Brain microvascular endothelial cell (primary cell): Measurements from ENCODE around the gene AK9.

Experiments used
- DNase-seq: peaks from one replicate; pipeline ENCODE4 v3.0.0-alpha.2; 2020
- H3K27ac ChIP-seq: fragments of 250-450 bp; sonication (Bioruptor Pico); 2 replicates; pipeline ENCODE4 v1.5.1; 2020; ENCODE audit warnings: mild to moderate bottlenecking, moderate library complexity
- H3K27me3 ChIP-seq: fragments of 250-450 bp; sonication (Bioruptor Pico); replicated peaks from 2 replicates; pipeline ENCODE4 v1.5.1; 2020; ENCODE audit warnings: mild to moderate bottlenecking
- H3K36me3 ChIP-seq: fragments of 250-450 bp; sonication (Bioruptor Pico); replicated peaks from 2 replicates; pipeline ENCODE4 v1.5.1; 2020; ENCODE audit warnings: mild to moderate bottlenecking
- H3K4me3 ChIP-seq: 2 replicates; pipeline ENCODE4 v1.5.1; 2011; ENCODE audit warnings: low read depth, mild to moderate bottlenecking, control low read depth, low read length, moderate library complexity
- in situ Hi-C: cut with HindIII; loops from 2 replicates; pipeline ENCODE4 v1.10.0; 2017; ENCODE audit warnings: low sequenced_read_pairs, low pct_ligation_motif_present
- TF ChIP-seq, protein P1 (sequence below): IDR thresholded peaks from 2 replicates; pipeline ENCODE4 v1.5.1; 2011; ENCODE audit warnings: low read depth, mild to moderate bottlenecking, moderate library complexity, low read length, control low read depth, inconsistent platforms; ENCODE audit errors: missing control alignments

Gene AK9

DNA sequence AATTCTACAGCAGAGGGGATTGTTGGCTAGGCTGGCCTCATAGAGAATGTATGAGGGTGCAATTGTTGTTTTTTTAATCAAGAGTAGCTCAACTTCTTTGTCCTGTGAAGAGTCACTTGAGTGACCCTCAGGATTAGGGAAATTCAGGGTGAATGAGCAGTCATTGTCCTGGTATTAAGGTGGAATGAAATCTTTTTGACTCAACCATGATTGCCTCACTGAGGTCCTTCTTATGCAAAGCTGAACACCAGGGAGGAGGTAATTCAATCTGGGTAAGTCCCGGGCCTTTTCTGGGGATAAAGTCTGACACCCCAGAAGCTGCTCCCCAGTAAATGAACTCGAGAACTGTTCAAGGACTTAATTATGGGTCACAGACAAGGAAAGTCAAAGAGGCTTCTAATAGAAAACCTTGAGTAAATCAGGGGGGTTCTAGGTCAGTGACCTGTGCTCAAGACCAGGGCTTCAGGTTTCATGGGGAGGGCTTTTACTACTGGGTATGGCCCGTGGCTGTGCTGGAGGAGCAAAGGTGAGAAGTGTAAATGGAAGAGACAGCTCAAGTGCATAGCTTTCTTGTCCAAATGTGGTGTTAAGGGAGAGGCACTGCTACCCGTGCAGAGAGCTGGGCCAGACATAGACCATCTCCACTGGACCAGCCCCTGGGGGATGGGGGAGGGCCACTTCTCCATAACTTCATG, 182.7 kb downstream of the AK9 start:
- Histone ChIP-seq H3K4me3 (no peak overlapping the region), H3K27ac (no peak overlapping the region), H3K36me3 (no peaks in the 10 kb centered on the region), H3K27me3 (no peaks in the 10 kb centered on the region)
- in situ Hi-C loops: no loop called here
- TF ChIP-seq, protein P1, sequence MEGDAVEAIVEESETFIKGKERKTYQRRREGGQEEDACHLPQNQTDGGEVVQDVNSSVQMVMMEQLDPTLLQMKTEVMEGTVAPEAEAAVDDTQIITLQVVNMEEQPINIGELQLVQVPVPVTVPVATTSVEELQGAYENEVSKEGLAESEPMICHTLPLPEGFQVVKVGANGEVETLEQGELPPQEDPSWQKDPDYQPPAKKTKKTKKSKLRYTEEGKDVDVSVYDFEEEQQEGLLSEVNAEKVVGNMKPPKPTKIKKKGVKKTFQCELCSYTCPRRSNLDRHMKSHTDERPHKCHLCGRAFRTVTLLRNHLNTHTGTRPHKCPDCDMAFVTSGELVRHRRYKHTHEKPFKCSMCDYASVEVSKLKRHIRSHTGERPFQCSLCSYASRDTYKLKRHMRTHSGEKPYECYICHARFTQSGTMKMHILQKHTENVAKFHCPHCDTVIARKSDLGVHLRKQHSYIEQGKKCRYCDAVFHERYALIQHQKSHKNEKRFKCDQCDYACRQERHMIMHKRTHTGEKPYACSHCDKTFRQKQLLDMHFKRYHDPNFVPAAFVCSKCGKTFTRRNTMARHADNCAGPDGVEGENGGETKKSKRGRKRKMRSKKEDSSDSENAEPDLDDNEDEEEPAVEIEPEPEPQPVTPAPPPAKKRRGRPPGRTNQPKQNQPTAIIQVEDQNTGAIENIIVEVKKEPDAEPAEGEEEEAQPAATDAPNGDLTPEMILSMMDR: no peak
- no peak for DNase-seq

DNA sequence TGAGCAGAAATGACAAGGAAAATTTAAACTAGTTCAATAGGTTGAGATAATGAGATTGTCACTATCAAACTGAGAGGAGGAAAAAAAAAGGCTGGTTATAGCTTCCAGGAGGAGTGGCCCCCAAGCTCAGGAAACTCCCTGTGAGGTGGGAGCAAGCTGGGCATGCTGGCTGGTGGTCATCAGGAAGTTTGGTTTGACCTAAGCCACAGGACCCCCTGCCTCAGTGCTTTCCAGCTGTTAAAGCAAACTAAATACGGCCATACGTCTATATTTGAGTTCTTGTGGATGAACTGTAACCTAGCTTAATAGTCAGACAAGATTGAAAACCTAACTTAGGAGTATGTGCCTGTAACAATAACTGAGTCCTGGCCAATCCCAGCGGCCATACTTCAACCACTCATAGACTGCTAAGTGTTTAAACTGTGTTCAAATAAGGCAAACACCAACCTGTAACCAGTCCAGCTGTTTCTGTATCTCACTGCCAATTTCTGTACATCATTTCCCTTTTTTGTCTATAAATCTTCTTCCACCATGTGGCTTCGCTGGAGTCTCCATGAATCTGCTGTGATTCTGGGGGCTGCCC, 183.4 kb downstream of the AK9 start:
- in situ Hi-C loops: no loop called here
- no peaks in the 10 kb centered on the region for H3K27me3 ChIP-seq
- no peak for DNase-seq
- H3K4me3 ChIP-seq: no peak overlapping the region
- TF ChIP-seq, protein P1: no peak
- H3K36me3 ChIP-seq: no peaks in the 10 kb centered on the region
- H3K27ac ChIP-seq: no peak overlapping the region

DNA sequence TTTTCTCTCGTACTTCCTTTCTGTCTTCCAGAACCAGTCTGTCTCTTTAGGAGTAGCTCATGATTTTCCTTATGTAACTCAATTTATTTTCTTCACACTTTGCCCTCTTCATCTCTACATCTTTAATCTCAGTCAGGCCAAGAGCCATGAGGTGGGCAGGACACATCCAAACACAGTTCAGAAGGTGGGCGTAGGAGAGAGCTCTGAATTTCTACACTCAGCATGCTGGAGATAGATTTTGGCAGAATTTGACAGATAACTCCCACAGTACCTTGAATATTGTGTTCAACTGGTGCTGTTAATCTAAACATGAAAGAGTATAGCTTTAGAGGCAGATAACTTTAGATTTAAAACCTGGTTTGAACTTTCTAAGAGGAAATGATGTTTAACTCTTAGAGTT, 184.2 kb downstream of the AK9 start:
- Histone ChIP-seq H3K27me3 (no peaks in the 10 kb centered on the region), H3K27ac (no peak overlapping the region), H3K4me3 (no peak overlapping the region), H3K36me3 (no peaks in the 10 kb centered on the region)
- no peak for DNase-seq
- TF ChIP-seq, protein P1: no peak
- in situ Hi-C loops: no loop called here

DNA sequence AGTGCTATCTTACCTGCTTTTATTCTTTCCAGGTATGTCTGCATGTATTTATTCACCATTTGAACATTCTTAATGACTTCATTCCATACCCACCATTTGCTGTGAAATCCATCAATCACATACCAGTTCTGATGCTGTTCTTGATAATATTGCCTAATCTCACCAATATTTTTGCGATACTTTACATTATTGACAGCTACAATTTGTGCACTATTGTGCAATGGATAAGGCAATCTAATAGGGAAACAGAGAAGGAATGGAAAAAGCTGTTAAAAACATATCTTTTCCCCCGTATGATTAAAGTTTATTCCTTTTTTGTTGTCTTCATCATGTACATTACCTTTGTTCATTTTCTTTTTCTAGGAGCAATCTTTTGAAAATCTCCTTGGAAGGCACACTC, 184.7 kb downstream of the AK9 start:
- Histone ChIP-seq H3K27me3 (no peaks in the 10 kb centered on the region), H3K27ac (no peak overlapping the region), H3K4me3 (no peak overlapping the region), H3K36me3 (no peaks in the 10 kb centered on the region)
- DNase-seq: no peak
- TF ChIP-seq, protein P1: no peak
- in situ Hi-C loops: no loop called here

DNA sequence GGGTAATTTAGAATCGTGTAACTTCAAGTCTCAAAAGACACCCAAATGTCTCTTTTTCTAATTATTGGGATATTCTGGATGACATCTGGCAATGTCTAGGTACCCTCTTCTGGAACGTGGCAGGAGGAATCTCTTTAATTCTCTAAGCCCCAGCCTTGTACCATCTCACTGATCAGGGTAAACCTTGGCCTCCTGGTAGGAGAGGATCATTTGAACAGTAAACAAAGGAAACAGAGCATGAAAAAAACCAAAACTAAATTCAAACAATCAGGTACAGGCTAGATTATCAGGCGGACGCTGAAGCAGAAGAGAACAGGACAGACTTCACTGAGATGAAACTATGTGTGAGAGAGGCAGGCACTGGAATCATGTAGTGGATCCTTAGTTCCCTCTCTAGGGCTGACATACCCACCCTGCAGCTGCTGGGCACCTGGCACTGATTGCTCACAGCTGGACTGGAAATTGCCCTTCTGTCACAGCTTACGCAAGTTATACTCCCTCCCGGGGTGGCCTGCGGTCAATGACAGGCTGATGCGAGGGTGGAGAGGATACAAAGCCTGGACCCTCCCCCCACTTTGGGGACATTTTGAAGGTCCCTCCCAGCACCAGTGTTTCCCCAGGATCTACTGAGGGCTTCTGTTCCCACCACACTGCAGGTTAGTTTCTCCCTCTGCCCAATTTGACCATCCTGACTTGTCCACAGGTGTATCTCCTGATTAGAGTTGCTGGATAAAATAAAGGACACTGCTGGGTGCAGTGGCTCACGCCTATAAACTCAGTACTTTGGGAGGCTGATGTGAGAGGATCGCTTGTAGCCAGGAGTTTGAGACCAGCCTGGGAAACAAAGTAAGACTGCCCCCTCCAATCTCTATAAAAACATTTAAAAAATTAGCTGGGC, 187.4 kb downstream of the AK9 start:
- H3K36me3 ChIP-seq: no peaks in the 10 kb centered on the region
- in situ Hi-C loops: no loop called here
- H3K27me3 ChIP-seq: no peaks in the 10 kb centered on the region
- H3K27ac ChIP-seq: no peak overlapping the region
- TF ChIP-seq, protein P1: no peak
- DNase-seq: no peak
- H3K4me3 ChIP-seq: no peak overlapping the region
